ENCODE measurements around the gene COQ10A. TPM values are rescaled to one million over a fixed set of nuclear protein-coding genes. Genes with fewer than 3 reads are reported as not detected.

Gene COQ10A
- total and polyA plus RNA-seq, 2 of the 8 experiments (the other 6 are each of a cell fraction or from before 2014, with no cell fraction given) = 21.8 to 42.9 TPM

- H2AFZ ChIP-seq (ENCODE audit: low read length) = no peak overlapping the region
- WGBS, 2 experiments (ENCODE audit: extremely low coverage in 1 of 2, insufficient coverage in 1 of 2, insufficient read length in 1 of 2, insufficient replicate concordance in 2 of 2, low coverage in 1 of 2, low lambda C conversion rate in 2 of 2, missing lambda C conversion rate in 1 of 2) = 95% methylated on average over 3 of the region's 3 CpGs; no CpG with 5 or more reads in 1 of the 2 experiments
- H2BK20ac ChIP-seq (ENCODE audit: low read length) = no peak overlapping the region
- no peak overlapping the region for H3K23ac ChIP-seq (ENCODE audit: insufficient read length)
- H3K27ac ChIP-seq (ENCODE audit: low read depth, low read length) = no peak overlapping the region
- H3K36me3 ChIP-seq (ENCODE audit: control insufficient read depth in 2 of 4, insufficient read depth in 4 of 4, low read length in 3 of 4) = peaks cover 39 to 71% (median 57%) of the 10 kb centered on the region in 4 experiments
- no peaks in the 10 kb centered on the region for H3K9me3 ChIP-seq (ENCODE audit: insufficient read depth in 2 of 2, low read depth in 1 of 2, low read length in 1 of 2)
- no peak overlapping the region for H3K9ac ChIP-seq (replicated peaks in 1 of 4; ENCODE audit: extremely low read depth in 1 of 4, low read depth in 3 of 4, low read length in 3 of 4)
- DNase-seq (ENCODE audit: low read depth in 1 of 2, low spot score in 2 of 2) (no peak), FAIRE-seq (no peak)
- H3K4me2 ChIP-seq (ENCODE audit: insufficient read depth in 1 of 2, low read depth in 2 of 2, low read length in 2 of 2) = no peak overlapping the region
- peaks cover 5 to 10% of the 10 kb centered on the region in 2 experiments for H4K20me1 ChIP-seq (replicated peaks in 1 of 2; ENCODE audit: control insufficient read depth in 1 of 2, insufficient read depth in 2 of 2, low read length in 2 of 2)
- H4K8ac ChIP-seq (ENCODE audit: extremely low read depth, insufficient read depth, low read length) = no peak overlapping the region
- H3K4me3 ChIP-seq (ENCODE audit: extremely low read depth in 1 of 4, insufficient read depth in 2 of 4, low read depth in 3 of 4, low read length in 4 of 4) = no peak overlapping the region
- no peak overlapping the region for H3K18ac ChIP-seq (ENCODE audit: extremely low read depth, low read length)
- H2BK15ac ChIP-seq (ENCODE audit: low read length) = no peak overlapping the region
- peaks cover 8 to 13% (median 11%) of the 10 kb centered on the region in 4 experiments for H3K4me1 ChIP-seq (replicated peaks in 1 of 4; ENCODE audit: control insufficient read depth in 3 of 4, insufficient read depth in 4 of 4, low read length in 3 of 4)
- peaks cover 0 to 8% of the 10 kb centered on the region in 2 experiments; a peak in 1 of 4 replicates for H3K79me2 ChIP-seq (ENCODE audit: control insufficient read depth in 1 of 2, insufficient read depth in 2 of 2, low read length in 2 of 2)
- H3K79me1 ChIP-seq (ENCODE audit: low read depth, low read length) = peaks cover 7% of the 10 kb centered on the region
- H3K27me3 ChIP-seq (replicated peaks in 1 of 4; ENCODE audit: control insufficient read depth in 3 of 4, extremely low read depth in 1 of 4, insufficient read depth in 3 of 4, low read length in 3 of 4) = no peaks in the 10 kb centered on the region
- H2BK5ac ChIP-seq (ENCODE audit: low read depth, low read length) = no peak overlapping the region
- H2BK120ac ChIP-seq (replicated peaks; ENCODE audit: low read depth, low read length) = no peak overlapping the region
- no peak overlapping the region for H4K91ac ChIP-seq (replicated peaks; ENCODE audit: insufficient read length, low read length)
- no peak overlapping the region for H2BK12ac ChIP-seq (ENCODE audit: low read depth, low read length)
- H4K5ac ChIP-seq (ENCODE audit: insufficient read length, low read depth, low read length) = no peak overlapping the region
- H3K4ac ChIP-seq (replicated peaks; ENCODE audit: insufficient read length, low read depth, low read length) = no peak overlapping the region
- H3K23me2 ChIP-seq (ENCODE audit: low read depth, low read length) = peaks cover 7% of the 10 kb centered on the region; the same call in 1 of the 2 replicates
- H3K14ac ChIP-seq (ENCODE audit: insufficient read length) = no peak overlapping the region
- H2AK5ac ChIP-seq (ENCODE audit: low read depth, low read length) = no peak overlapping the region
- no peak for TF ChIP-seq CTCF (IDR thresholded peaks at IDR 0.05; ENCODE audit: control extremely low read depth in 1 of 3, insufficient read depth in 1 of 3, low read depth in 1 of 3, low read length in 3 of 3)
- CTCF ChIA-PET (ENCODE audit: partially characterized antibody) = interaction anchor here (0.7 to 2.1 kb wide), 6 partner anchors 11 to 48 kb away, joined by 3 to 6 read pairs (median 6); partner anchors contain the start of genes COQ10A and RNF41
- POLR2A ChIA-PET (ENCODE audit: partially characterized antibody) = interaction anchor here (0.7 to 3.1 kb wide), 8 partner anchors 14 to 225 kb away, joined by 3 to 11 read pairs (median 4); partner anchors contain the start of gene COQ10A
- H3K56ac ChIP-seq (replicated peaks; ENCODE audit: insufficient read length, low read depth, low read length) = no peak overlapping the region
These were observed 14.1 kb upstream of the COQ10A start for GRCh38 chr12:56252649-56253048.
